NOMO-1 treated with dmso at 0.1 percent for 144 hours (cell line): ENCODE data around the gene LRBA.

Experiments
- DNase-seq: peaks from one replicate; lab custom pipeline; 2025; ENCODE audit not compliant: unreplicated experiment; lab: John Stamatoyannopoulos, UW

LRBA gene

DNA sequence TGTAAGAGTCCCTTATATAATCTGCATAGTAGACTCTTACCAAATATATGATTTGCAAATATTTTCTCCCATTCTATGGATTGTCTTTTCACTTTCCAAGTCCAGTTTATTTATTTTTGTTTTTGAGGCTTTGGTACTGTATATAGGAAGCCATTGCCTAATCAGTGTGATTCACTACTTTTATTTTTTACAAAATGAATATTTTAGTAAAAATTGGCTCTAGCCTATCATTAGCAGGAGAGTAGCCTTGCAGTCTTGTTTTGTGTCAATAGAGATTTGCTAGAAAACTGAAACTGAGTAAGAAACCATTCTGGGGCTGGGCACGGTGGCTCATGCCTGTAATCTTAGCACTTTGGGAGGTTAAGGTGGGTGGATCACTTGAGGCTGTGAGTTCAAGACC is 633.1 kb downstream of the LRBA start:
- DNase-seq: no peak

- no peak for DNase-seq
Observed at GRCh38 chr4:150381609-150382008, 633.5 kb downstream of the LRBA start.

DNA sequence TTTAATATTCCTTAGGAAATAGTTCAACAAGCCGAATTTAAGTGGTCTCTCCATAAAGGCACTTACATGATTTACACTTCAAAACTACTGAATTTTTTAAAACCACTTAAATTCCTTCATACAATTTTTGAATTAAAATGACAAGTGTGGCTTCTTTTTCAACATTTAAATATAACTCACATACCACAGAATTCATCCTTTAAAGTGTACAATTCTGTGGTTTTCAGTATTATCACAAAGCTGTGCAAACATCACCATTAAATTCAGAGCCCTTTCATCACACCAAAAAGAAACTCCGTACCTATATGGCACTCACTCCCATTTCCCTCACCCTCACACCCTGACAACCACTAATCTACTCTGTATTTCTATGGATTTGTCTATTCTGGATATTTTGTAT is 634.0 kb downstream of the LRBA start:
- DNase-seq: no peak

- DNase-seq: no peak
Observed at GRCh38 chr4:150379454-150379853, 635.6 kb downstream of the LRBA start.

- no peak for DNase-seq
Observed at GRCh38 chr4:150375025-150375424, 640.1 kb downstream of the LRBA start.

DNA sequence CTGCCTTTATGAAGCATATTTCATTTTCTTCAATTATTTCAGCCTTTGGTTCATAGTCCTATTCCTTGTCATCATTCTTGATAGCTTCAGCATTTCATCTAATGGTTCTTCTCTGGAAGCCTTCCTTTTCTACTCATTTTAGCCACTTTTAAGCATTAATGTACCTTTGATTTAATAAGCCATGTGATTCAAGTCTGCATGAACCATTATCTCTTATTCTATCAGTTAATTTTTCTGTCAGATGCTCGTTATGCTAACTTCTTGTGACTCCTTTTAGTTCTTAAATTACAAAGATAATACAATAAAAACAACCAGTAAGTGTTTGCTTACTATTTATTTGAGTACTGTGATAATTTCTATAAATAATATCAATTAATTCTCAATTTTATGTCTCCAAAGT is 643.2 kb downstream of the LRBA start:
- no peak for DNase-seq

- DNase-seq: no peak
Observed at GRCh38 chr4:150369434-150370380, 645.4 kb downstream of the LRBA start.

DNA sequence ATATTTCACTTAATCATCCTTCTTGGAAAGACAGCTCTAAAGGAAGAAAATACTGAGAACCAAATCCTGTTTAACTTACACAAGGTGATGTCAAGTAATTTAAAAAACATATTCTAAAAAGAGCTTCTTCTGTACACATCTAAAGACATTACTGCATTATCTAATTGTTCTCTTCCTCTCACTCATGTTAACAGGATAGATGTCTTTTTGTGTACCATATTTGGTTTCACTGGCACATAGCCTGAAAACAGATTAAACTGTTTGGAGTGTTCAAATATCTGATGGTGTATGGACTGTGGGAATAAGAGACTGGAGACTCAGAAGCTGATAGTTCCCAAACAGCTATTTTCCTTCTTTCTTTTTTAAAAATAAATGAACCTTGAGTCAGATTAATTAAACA is 646.4 kb downstream of the LRBA start:
- DNase-seq: no peak

- no peak for DNase-seq
Observed at GRCh38 chr4:150367326-150367725, 647.8 kb downstream of the LRBA start.

- DNase-seq: no peak
Observed at GRCh38 chr4:150366487-150366999, 648.5 kb downstream of the LRBA start.

DNA sequence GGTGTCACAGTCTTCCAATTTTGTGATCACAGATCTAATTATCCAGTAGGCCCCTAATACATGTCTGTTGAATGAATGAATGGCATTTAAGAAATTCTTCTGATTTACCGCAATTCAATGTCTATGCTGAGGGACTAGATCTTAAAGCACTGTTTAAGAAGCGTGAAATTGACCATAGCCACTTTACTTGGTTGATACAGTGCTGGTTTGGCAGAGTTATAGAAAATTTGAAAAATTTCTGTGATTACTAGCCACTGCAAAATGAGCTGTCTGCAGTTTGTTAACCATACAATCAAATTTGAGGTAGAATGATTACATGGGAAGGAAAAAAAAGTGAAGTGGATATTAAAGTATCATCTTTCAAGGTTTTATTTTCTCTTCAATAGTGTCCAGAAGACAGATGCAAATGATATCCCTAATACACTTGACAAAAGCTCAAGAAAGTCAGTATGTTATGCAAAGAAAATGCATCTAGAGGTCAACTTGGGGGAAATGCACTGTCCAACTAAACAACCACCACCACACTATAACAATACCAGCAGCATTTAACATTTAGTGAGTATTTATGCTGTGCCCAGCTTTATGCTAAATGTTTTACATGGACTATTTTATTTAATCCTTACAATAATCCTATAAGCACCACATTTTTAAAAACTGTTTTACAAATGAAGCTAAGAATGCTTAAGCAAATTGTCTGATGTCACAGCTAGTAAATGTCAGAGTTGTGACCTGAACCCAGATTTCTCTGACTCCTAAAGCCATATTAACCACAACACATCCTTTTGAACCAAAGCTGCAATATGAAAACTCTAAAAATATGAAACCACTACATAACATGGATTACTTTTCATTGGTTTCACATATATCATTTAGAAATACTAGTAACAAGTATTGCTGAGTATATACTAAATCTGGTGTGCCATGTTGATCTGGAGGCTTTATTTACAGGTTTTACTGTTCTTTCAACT is 651.1 kb downstream of the LRBA start:
- no peak for DNase-seq

DNA sequence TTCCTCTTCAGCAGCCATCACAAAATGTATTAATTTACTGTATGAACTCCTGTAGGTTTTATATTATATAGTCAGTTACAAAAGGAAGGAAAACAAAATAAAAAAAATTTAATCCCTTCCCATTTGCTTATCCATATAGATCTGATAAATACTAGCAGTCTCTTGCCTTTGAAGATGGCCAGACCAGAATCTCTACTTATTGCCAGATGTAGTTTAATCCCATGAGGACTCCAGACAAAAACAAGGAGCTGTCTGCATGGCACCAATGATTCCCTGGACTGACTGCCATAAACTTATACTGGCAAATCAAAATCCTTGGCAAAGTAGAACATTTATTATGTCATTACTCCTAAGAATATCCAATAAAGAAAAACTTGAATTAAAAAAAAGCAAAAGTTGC is 656.4 kb downstream of the LRBA start:
- DNase-seq: no peak

DNA sequence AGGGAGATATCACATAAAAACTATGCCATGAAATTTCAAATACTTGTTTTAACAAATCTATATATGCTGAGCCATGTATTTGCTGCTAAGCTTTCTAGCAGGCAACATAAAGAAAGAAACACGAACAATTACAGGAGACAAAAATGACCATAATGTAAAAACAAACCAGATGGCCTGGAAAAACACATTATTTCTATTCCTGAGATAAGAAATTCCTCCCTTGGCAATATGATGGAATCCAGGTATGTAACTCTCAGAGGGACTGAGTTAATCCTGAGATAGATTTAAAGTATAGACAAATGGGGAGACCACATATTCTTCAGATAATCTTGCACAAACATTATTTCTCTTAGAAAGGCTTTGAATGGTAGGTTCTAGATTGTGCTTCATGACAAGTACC is 657.3 kb downstream of the LRBA start:
- no peak for DNase-seq

- no peak for DNase-seq
Observed at GRCh38 chr4:150355858-150356455, 659.1 kb downstream of the LRBA start.

DNA sequence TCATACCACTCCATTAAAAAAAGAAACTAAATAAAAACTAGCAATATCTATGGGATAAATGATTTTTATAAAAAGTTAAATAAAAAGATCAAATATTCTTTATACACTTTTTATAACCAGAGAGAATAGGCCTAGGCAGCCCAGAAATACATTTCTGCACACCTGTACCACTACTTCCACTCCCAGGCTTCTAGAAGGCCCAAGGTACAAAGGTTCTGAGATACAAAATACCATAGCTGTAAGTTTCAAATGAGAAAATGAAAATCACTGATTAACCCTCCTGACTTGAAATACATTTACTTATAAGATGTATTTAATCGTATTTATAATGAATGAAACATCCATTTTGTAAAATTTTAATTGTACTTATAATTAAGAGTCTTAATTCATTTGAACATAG is 659.7 kb downstream of the LRBA start:
- DNase-seq: no peak

DNA sequence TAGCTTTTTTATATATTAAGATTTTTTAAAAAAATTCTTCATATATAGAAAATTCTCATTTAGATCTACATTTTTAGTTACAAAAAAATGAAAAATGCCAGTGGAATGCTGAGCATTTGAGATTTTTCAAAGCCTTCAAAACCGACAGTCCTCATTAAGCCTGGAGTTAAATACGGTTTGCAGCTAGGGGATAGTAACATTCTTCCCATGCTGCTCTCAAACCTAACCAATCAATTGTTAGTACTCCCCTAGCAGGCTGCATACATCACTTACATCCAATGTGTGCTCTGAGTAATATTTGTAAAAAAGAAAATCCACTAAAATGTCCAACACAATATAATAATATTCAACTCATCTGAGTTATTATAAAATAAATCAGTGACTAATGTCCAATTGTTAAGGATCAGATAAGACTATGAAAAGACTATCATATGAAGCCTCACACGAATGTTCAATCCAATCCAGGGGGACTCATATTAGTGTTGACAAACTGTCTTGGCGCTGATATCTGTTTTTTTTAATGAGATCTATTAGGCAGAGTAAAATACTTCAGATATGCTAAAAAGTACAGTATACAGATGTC is 660.8 kb downstream of the LRBA start:
- no peak for DNase-seq

DNA sequence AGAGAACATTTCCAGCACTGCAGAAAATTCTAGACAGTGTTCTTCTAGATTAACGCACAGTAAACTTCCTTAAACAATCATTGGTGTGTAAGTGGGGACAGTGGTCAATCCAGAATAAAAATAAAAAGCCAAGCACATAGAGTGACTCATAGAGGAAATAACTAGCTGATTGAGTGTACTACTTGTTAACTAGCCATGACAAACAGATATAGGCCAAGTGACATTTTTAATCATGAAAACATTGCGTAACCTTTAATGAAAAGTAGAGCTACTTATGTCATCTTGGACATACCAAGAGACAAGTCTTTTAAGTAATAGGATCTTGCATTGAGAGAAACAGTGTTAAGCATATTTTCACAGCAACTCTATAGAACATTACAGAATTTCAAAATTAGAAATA is 667.0 kb downstream of the LRBA start:
- no peak for DNase-seq

- no peak for DNase-seq
Observed at GRCh38 chr4:150345207-150345744, 669.8 kb downstream of the LRBA start.

DNA sequence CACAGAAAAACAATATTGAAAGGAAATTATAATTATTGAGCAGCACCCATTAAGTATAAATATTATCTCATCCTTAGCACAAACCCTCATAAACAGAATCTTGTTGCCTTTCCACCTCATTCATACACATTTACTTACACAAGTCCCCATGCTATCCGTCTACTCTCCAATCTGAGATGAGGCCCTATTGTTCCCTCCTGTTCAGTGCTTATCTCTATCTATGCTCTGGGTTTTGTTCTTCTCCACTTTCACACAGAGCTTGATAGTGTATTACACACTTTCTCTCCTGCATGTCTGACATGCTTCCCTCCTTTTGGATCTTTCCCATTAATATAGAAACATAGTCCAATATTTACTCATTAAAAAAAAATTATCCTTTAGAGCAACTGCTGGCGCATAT is 671.3 kb downstream of the LRBA start:
- DNase-seq: no peak

GRCh38 chr4:150342945-150343344 is 672.1 kb downstream of the LRBA start:
- DNase-seq: no peak

GRCh38 chr4:150337734-150338133 is 677.4 kb downstream of the LRBA start:
- no peak for DNase-seq
